ENCODE data around the gene NTRK2. TPM values are rescaled to one million over a fixed set of nuclear protein-coding genes. Genes with fewer than 3 reads are reported as not detected.

Gene NTRK2
- total and polyA plus RNA-seq, 12 donors, result 0.43 to 5.6 (median 2.1) TPM

GRCh38 chr9:84754461-84754860 lies 84.9 kb downstream of the NTRK2 start:
- H3K4me3 ChIP-seq, result no peak overlapping the region
- H3K4me1 ChIP-seq (replicated peaks in 1 of 2), result no peaks in the 10 kb centered on the region
- WGBS, 4 donors, result 53 to 63% (median 56%) methylated on average over 3 of the region's 3 CpGs
- TF ChIP-seq CTCF (IDR thresholded peaks at IDR 0.05) (no peak), POLR2A (IDR thresholded peaks at IDR 0.05) (no peak)
- no peaks in the 10 kb centered on the region for H3K36me3 ChIP-seq (replicated peaks in 1 of 2)
- H3K27ac ChIP-seq, result no peak overlapping the region
- H3K9me3 ChIP-seq (replicated peaks in 1 of 3), result no peaks in the 10 kb centered on the region
- H3K27me3 ChIP-seq, result no peaks in the 10 kb centered on the region
- intact Hi-C loops (cut with DNase I), result no loop called here
- DNase-seq, result no peak

- DNase-seq, result no peak
- Histone ChIP-seq H3K4me3 (no peak overlapping the region), H3K4me1 (replicated peaks in 1 of 2) (no peaks in the 10 kb centered on the region), H3K27ac (no peak overlapping the region), H3K9me3 (replicated peaks in 1 of 3) (no peaks in the 10 kb centered on the region), H3K36me3 (replicated peaks in 1 of 2) (no peaks in the 10 kb centered on the region), H3K27me3 (no peaks in the 10 kb centered on the region)
- WGBS, 4 donors, result 73 to 77% (median 75%) methylated on average over 5 of the region's 5 CpGs
- TF ChIP-seq CTCF (IDR thresholded peaks at IDR 0.05) (no peak), POLR2A (IDR thresholded peaks at IDR 0.05) (no peak)
- intact Hi-C loops (cut with DNase I), result no loop called here
Observed at GRCh38 chr9:84754881-84755280, 85.4 kb downstream of the NTRK2 start.

GRCh38 chr9:84755380-84755779 lies 85.9 kb downstream of the NTRK2 start:
- Histone ChIP-seq H3K4me3 (no peak overlapping the region), H3K27me3 (no peaks in the 10 kb centered on the region), H3K4me1 (replicated peaks in 1 of 2) (no peaks in the 10 kb centered on the region), H3K27ac (no peak overlapping the region), H3K36me3 (replicated peaks in 1 of 2) (no peaks in the 10 kb centered on the region), H3K9me3 (replicated peaks in 1 of 3) (no peaks in the 10 kb centered on the region)
- intact Hi-C loops (cut with DNase I), result no loop called here
- no peak for DNase-seq
- WGBS, 4 donors, result 68 to 79% (median 72%) methylated on average over 5 of the region's 5 CpGs
- TF ChIP-seq POLR2A (IDR thresholded peaks at IDR 0.05) (no peak), CTCF (IDR thresholded peaks at IDR 0.05) (no peak)

- Histone ChIP-seq H3K27ac (no peak overlapping the region), H3K4me1 (replicated peaks in 1 of 2) (no peaks in the 10 kb centered on the region), H3K36me3 (replicated peaks in 1 of 2) (no peaks in the 10 kb centered on the region), H3K27me3 (no peaks in the 10 kb centered on the region), H3K9me3 (replicated peaks in 1 of 3) (no peaks in the 10 kb centered on the region), H3K4me3 (no peak overlapping the region)
- TF ChIP-seq POLR2A (IDR thresholded peaks at IDR 0.05) (no peak), CTCF (IDR thresholded peaks at IDR 0.05) (no peak)
- DNase-seq, result no peak
- WGBS, 4 donors, result 78 to 88% (median 84%) methylated on average over 4 of the region's 4 CpGs
- intact Hi-C loops (cut with DNase I), result no loop called here
Observed at GRCh38 chr9:84756171-84756570, 86.6 kb downstream of the NTRK2 start.
